Measurements from ENCODE around the gene OAT.
"Not testable (repeated sequence)": the region's sequence is repeated elsewhere in the genome, so short reads cannot be mapped to it uniquely, and the experiment has no call there.

OAT gene

GRCh38 chr10:124375691-124376090 is 43.0 kb downstream of the OAT start:
- no peak for DNase-seq

- DNase-seq: no peak
These were observed 43.4 kb downstream of the OAT start for GRCh38 chr10:124375353-124375614.

- no peak for DNase-seq
These were observed 44.0 kb downstream of the OAT start for GRCh38 chr10:124374535-124375352.

- DNase-seq: no peak
These were observed 45.8 kb downstream of the OAT start for GRCh38 chr10:124372899-124373298.

GRCh38 chr10:124370426-124370825 is 48.3 kb downstream of the OAT start:
- no peak for DNase-seq

- no peak for DNase-seq
These were observed 48.7 kb downstream of the OAT start for GRCh38 chr10:124369986-124370385.

- not testable (repeated sequence) for DNase-seq
These were observed 49.2 kb downstream of the OAT start for GRCh38 chr10:124369533-124369932.

GRCh38 chr10:124369066-124369465 is 49.7 kb downstream of the OAT start:
- DNase-seq: no peak

- no peak for DNase-seq
These were observed 50.8 kb downstream of the OAT start for GRCh38 chr10:124367936-124368335.

GRCh38 chr10:124367414-124367813 is 51.3 kb downstream of the OAT start:
- no peak for DNase-seq

- no peak for DNase-seq
These were observed 51.9 kb downstream of the OAT start for GRCh38 chr10:124366825-124367224.

- DNase-seq: no peak
These were observed 52.4 kb downstream of the OAT start for GRCh38 chr10:124366343-124366742.

GRCh38 chr10:124364674-124365073 is 54.0 kb downstream of the OAT start:
- peak; percentile 68 for DNase-seq

- DNase-seq: no peak
These were observed 56.2 kb downstream of the OAT start for GRCh38 chr10:124362568-124362967.

GRCh38 chr10:124359336-124359832 is 59.3 kb downstream of the OAT start:
- no peak for DNase-seq

GRCh38 chr10:124357561-124357885 is 61.2 kb downstream of the OAT start:
- no peak for DNase-seq

- DNase-seq: no peak
These were observed 61.8 kb downstream of the OAT start for GRCh38 chr10:124356701-124357560.

- peak; percentile 78 for DNase-seq
These were observed 64.0 kb downstream of the OAT start for GRCh38 chr10:124354411-124355382.

- DNase-seq: no peak
These were observed 64.8 kb downstream of the OAT start for GRCh38 chr10:124353896-124354295.

- no peak for DNase-seq
These were observed 65.5 kb downstream of the OAT start for GRCh38 chr10:124353091-124353815.

GRCh38 chr10:124351481-124352220 is 67.1 kb downstream of the OAT start:
- no peak for DNase-seq

- no peak for DNase-seq
These were observed 67.9 kb downstream of the OAT start for GRCh38 chr10:124350806-124351205.
